ENCODE results near the gene PRRT4.

PRRT4 gene

DNA sequence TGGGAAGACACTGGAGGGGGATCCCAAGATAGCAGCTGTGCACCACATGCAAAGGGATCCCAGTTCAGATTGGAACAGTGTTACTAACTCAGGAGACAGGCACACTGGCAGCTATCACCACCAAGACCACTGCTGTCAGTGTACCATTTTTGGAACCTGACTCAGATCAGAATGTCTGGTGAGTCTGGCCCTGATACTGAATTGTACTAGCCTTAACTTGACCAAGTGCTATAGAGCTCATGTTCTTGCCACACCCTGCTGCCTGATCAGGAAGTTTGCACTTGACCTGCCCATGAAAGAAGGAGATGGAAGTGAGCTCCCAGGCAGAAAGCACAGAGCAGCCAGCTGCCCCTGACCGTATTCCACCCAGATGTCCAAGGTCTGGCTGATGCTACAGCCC lies 4.8 kb upstream of the PRRT4 start:
- Histone ChIP-seq H3K79me2 (ENCODE audit: low read length) (no peaks in the 10 kb centered on the region), H3K9me3 (replicated peaks; ENCODE audit: insufficient read depth, low read length) (no peaks in the 10 kb centered on the region), H3K27ac (ENCODE audit: low read length) (no peak overlapping the region), H3K4me1 (ENCODE audit: low read length) (no peaks in the 10 kb centered on the region), H3K9ac (ENCODE audit: low read length) (no peak overlapping the region), H3F3A (ENCODE audit: insufficient read depth, low read length) (no peaks in the 10 kb centered on the region), H3K27me3 (replicated peaks; ENCODE audit: insufficient read depth, low read length) (peaks cover 50% of the 10 kb centered on the region), H3K4me2 (ENCODE audit: low read depth, low read length) (no peak overlapping the region), H3K36me3 (replicated peaks; ENCODE audit: insufficient read depth, low read length) (no peaks in the 10 kb centered on the region), H2AFZ (ENCODE audit: low read length) (no peak overlapping the region), H3K4me3 (ENCODE audit: low read length) (no peak overlapping the region), H4K20me1 (ENCODE audit: insufficient read depth, low read length) (no peaks in the 10 kb centered on the region), H3K9me2 (replicated peaks; ENCODE audit: insufficient read depth, low read length) (no peaks in the 10 kb centered on the region)
- no peak for DNase-seq
- TF ChIP-seq EZH2 (optimal IDR thresholded peaks at IDR 0.05; ENCODE audit: low read depth, low read length) = no peak
- TF ChIP-seq, protein P1, sequence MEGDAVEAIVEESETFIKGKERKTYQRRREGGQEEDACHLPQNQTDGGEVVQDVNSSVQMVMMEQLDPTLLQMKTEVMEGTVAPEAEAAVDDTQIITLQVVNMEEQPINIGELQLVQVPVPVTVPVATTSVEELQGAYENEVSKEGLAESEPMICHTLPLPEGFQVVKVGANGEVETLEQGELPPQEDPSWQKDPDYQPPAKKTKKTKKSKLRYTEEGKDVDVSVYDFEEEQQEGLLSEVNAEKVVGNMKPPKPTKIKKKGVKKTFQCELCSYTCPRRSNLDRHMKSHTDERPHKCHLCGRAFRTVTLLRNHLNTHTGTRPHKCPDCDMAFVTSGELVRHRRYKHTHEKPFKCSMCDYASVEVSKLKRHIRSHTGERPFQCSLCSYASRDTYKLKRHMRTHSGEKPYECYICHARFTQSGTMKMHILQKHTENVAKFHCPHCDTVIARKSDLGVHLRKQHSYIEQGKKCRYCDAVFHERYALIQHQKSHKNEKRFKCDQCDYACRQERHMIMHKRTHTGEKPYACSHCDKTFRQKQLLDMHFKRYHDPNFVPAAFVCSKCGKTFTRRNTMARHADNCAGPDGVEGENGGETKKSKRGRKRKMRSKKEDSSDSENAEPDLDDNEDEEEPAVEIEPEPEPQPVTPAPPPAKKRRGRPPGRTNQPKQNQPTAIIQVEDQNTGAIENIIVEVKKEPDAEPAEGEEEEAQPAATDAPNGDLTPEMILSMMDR (IDR thresholded peaks at IDR 0.05; ENCODE audit: low read length) = no peak
- no peak for TF ChIP-seq EZH2phosphoT487 (IDR thresholded peaks at IDR 0.05; ENCODE audit: low read length)

DNA sequence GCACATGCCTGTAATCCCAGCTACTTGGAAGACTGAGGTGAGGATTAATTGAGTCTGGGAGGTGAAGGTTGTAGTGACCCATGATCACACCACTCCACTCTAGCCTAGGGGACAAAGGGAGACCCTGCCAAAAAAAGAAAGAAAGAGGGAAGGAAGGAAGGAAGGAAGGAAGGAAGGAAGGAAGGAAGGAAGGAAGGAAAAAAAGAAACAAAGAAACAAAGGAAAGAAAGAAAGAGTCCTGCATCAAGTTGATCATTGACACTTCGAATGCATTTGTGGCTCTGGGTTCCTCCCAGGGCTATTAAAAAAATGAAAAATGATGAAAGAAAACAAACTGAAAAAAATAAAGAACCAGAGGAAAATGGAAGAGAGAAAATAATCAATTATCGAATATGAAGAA lies 3.9 kb upstream of the PRRT4 start:
- Histone ChIP-seq H3K27me3 (replicated peaks; ENCODE audit: insufficient read depth, low read length) (peaks cover 58% of the 10 kb centered on the region), H3K36me3 (replicated peaks; ENCODE audit: insufficient read depth, low read length) (no peaks in the 10 kb centered on the region), H3K9me3 (replicated peaks; ENCODE audit: insufficient read depth, low read length) (no peaks in the 10 kb centered on the region), H4K20me1 (ENCODE audit: insufficient read depth, low read length) (no peaks in the 10 kb centered on the region), H3K27ac (ENCODE audit: low read length) (no peak overlapping the region), H2AFZ (ENCODE audit: low read length) (no peak overlapping the region), H3F3A (ENCODE audit: insufficient read depth, low read length) (no peaks in the 10 kb centered on the region), H3K9ac (ENCODE audit: low read length) (no peak overlapping the region), H3K4me3 (ENCODE audit: low read length) (no peak overlapping the region), H3K4me1 (ENCODE audit: low read length) (no peaks in the 10 kb centered on the region; the same call in 1 of the 2 replicates), H3K79me2 (ENCODE audit: low read length) (no peaks in the 10 kb centered on the region), H3K9me2 (replicated peaks; ENCODE audit: insufficient read depth, low read length) (no peaks in the 10 kb centered on the region), H3K4me2 (ENCODE audit: low read depth, low read length) (no peak overlapping the region)
- TF ChIP-seq EZH2 (optimal IDR thresholded peaks at IDR 0.05; ENCODE audit: low read depth, low read length) (no peak), EZH2phosphoT487 (IDR thresholded peaks at IDR 0.05; ENCODE audit: low read length) (no peak)
- TF ChIP-seq, protein P1 (IDR thresholded peaks at IDR 0.05; ENCODE audit: low read length) = no peak
- DNase-seq = no peak

DNA sequence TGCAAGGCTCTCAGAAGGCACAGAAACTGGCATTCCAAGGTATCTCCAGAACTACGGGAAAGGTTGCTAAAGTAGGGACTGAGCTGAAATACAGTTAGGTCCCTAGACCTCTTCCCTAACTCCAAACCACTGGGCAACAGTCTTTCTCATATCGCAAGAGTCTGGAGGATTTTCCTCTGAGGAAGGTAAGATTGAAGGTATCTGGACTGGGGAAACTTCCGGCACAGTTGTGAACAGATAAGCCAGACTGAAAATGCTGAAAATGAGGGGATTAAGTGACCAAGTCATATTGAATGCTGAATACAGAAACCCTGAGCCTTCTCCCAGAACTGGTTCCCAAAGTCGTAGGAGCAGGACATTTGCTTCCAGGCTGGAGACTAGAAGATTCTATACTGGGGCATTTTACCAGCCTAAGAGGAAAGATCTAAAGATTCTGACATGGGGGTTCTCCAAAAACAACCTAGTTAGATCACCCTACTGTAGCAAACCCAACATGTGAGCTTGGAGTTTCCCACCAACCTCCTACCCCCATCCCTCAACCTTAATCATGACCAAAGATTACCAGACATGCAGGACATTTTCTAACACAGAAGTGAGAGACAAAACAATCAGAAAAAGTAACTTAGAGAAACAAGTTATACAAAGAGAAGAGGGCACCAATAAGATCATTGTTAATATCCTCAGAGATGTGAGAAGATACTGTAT lies 2.8 kb upstream of the PRRT4 start:
- Histone ChIP-seq H3K36me3 (replicated peaks; ENCODE audit: insufficient read depth, low read length) (no peaks in the 10 kb centered on the region), H2AFZ (ENCODE audit: low read length) (no peak overlapping the region), H3K27ac (ENCODE audit: low read length) (no peak overlapping the region), H3K9ac (ENCODE audit: low read length) (no peak overlapping the region), H3K27me3 (replicated peaks; ENCODE audit: insufficient read depth, low read length) (peaks cover 69% of the 10 kb centered on the region), H3K4me1 (ENCODE audit: low read length) (no peaks in the 10 kb centered on the region; the same call in 1 of the 2 replicates), H3K4me2 (ENCODE audit: low read depth, low read length) (no peak overlapping the region), H3K79me2 (ENCODE audit: low read length) (no peaks in the 10 kb centered on the region), H4K20me1 (ENCODE audit: insufficient read depth, low read length) (no peaks in the 10 kb centered on the region), H3K4me3 (ENCODE audit: low read length) (no peak overlapping the region), H3F3A (ENCODE audit: insufficient read depth, low read length) (no peaks in the 10 kb centered on the region), H3K9me3 (replicated peaks; ENCODE audit: insufficient read depth, low read length) (no peaks in the 10 kb centered on the region), H3K9me2 (replicated peaks; ENCODE audit: insufficient read depth, low read length) (no peaks in the 10 kb centered on the region)
- TF ChIP-seq EZH2 (optimal IDR thresholded peaks at IDR 0.05; ENCODE audit: low read depth, low read length) = no peak
- TF ChIP-seq EZH2phosphoT487 (IDR thresholded peaks at IDR 0.05; ENCODE audit: low read length) = no peak
- TF ChIP-seq, protein P1 (IDR thresholded peaks at IDR 0.05; ENCODE audit: low read length) = no peak
- no peak for DNase-seq
